K562 (cell line): Measurements from ENCODE around the gene EPO. TPM values are rescaled to one million over a fixed set of nuclear protein-coding genes. Genes with fewer than 3 reads are reported as not detected.

Experiments used
- BCLAF1 ChIP-seq, 2 experiments: fragments of 450-650 bp in 1 of 2; IDR thresholded peaks; 2 replicates each; pipeline ENCODE4 v1.6.1; 2011 to 2017; ENCODE audit warnings: low read depth in 2 of 2, antibody characterized with exemption in 1 of 2, borderline replicate concordance in 1 of 2, low read length in 1 of 2, mild to moderate bottlenecking in 1 of 2, mixed read lengths in 1 of 2; ENCODE audit not compliant: control insufficient read depth in 1 of 2
- HMGN3 ChIP-seq: IDR thresholded peaks from 2 replicates; pipeline ENCODE4 v1.6.1; 2011; ENCODE audit warnings: borderline replicate concordance, low read depth, mild to moderate bottlenecking, mixed read lengths, low read length; ENCODE audit not compliant: insufficient read length; ENCODE audit errors: extremely low read depth
- ID3 ChIP-seq, 2 experiments: fragments of 250-450 bp in 1 of 2; fragments of 450-650 bp in 1 of 2; sonication (Bioruptor Pico) in 1 of 2; IDR thresholded peaks; 2 replicates each; pipeline versions ENCODE4 v1.6.1 to v1.8.0; 2016 to 2021; ENCODE audit warnings: mild to moderate bottlenecking in 2 of 2, moderate library complexity in 2 of 2, missing compliant biosample characterization in 1 of 2, missing genetic modification characterization in 1 of 2
- MAFG ChIP-seq: fragments of 450-650 bp; conservative IDR thresholded peaks from 2 replicates; pipeline ENCODE4 v1.6.1; 2016; ENCODE audit warnings: missing genetic modification characterization, missing compliant biosample characterization
- MEIS2 ChIP-seq: fragments of 450-650 bp; IDR thresholded peaks from 2 replicates; pipeline ENCODE4 v1.6.1; 2014; ENCODE audit warnings: mild to moderate bottlenecking; ENCODE audit not compliant: partially characterized antibody
- NFE2 ChIP-seq: IDR thresholded peaks from 2 replicates; pipeline ENCODE4 v1.6.1; 2014; ENCODE audit warnings: antibody characterized with exemption, low read depth
- REST ChIP-seq, 2 experiments: fragments of 450-650 bp; formaldehyde crosslinking in 1 of 2; IDR thresholded peaks; 2 replicates each; pipeline versions ENCODE4 v1.4.0 to v1.6.1; 2014 to 2020; ENCODE audit warnings: mild to moderate bottlenecking in 2 of 2, borderline replicate concordance in 1 of 2, low read depth in 1 of 2
- SMC3 ChIP-seq: conservative IDR thresholded peaks from 2 replicates; pipeline ENCODE4 v1.6.1; 2011; ENCODE audit warnings: low read depth, low read length, improper control_type of control experiment; ENCODE audit not compliant: insufficient read depth
- SRSF7 ChIP-seq: fragments of 200-400 bp; formaldehyde crosslinking; optimal IDR thresholded peaks from 2 replicates; pipeline ENCODE3; 2017; ENCODE audit warnings: mild to moderate bottlenecking, low read depth, low read length
- TSC22D4 ChIP-seq: fragments of 450-650 bp; IDR thresholded peaks from 2 replicates; pipeline ENCODE4 v1.6.1; 2016; ENCODE audit warnings: missing genetic modification characterization, missing biosample characterization, control low read depth
- ZNF217 ChIP-seq: sonication (generic); formaldehyde crosslinking; IDR thresholded peaks from 2 replicates; pipeline ENCODE4 v1.8.0; 2022; ENCODE audit warnings: mild to moderate bottlenecking, missing genetic modification reagents
- ZNF274 ChIP-seq: IDR thresholded peaks from 2 replicates; pipeline ENCODE4 v1.6.1; 2011; ENCODE audit warnings: low read depth, mild to moderate bottlenecking, low read length, moderate library complexity, borderline replicate concordance
- ZNF311 ChIP-seq: fragments of 250-450 bp; sonication (Bioruptor Pico); IDR thresholded peaks from 2 replicates; pipeline ENCODE4 v1.4.0; 2020; ENCODE audit warnings: mild to moderate bottlenecking, moderate library complexity
- polyA plus RNA-seq, 8 experiments: library from polyadenylated mRNA; depleted of rRNA in 4 of 8; stranded (reverse) in 5 of 8; unstranded in 3 of 8; fragments of >200 nt; fragmentation: Nextera tagmentation in 2 of 8; fragmentation: Illumina TruSeq in 1 of 8; extraction: Ambion mirVana in 2 of 8; extraction: Trizol in 1 of 8; gene quantifications; 2 replicates each; pipeline versions ENCODE4 v1.2.1 to v1.2.3, GENCODE V29; 2011 to 2014; ENCODE audit warnings: inconsistent platforms in 1 of 8, missing spikeins in 1 of 8
- total RNA-seq, 7 experiments: library from RNA; depleted of rRNA in 6 of 7; stranded (reverse); fragments of >200 nt in 6 of 7; fragmentation: Illumina TruSeq in 2 of 7; extraction: Trizol in 2 of 7; gene quantifications; 2 replicates each; pipeline versions ENCODE4 v1.2.1 to v1.2.3, GENCODE V29; 2011 to 2021; ENCODE audit warnings: low replicate concordance in 1 of 7

The EPO gene
- total and polyA plus RNA-seq, 9 of the 15 experiments (the other 6 are each of a cell fraction or from before 2014, with no cell fraction given), result 0.06 to 0.41 (median 0.07) TPM; not detected in 6

GRCh38 chr7:100691676-100692577 is 28.3 kb upstream of the EPO start (continued):
- TF ChIP-seq BCLAF1 (IDR thresholded peaks at IDR 0.05; ENCODE audit: borderline replicate concordance in 1 of 2, control insufficient read depth in 1 of 2, low read depth in 2 of 2, low read length in 1 of 2), result no peak
- TF ChIP-seq ZNF274, result no peak
- TF ChIP-seq MAFG (tag), result no peak
- no peak for TF ChIP-seq ZNF311 (CRISPR knock-in tag)
- TF ChIP-seq TSC22D4 (tag), result no peak
- TF ChIP-seq ZNF217 (CRISPR knock-in tag), result no peak
- TF ChIP-seq REST (IDR thresholded peaks at IDR 0.05; ENCODE audit: borderline replicate concordance), result peak; percentile 82
- TF ChIP-seq REST (CRISPR knock-in tag; IDR thresholded peaks at IDR 0.05; ENCODE audit: low read depth), result no peak
- TF ChIP-seq ID3 (CRISPR knock-in tag; IDR thresholded peaks at IDR 0.05), result no peak
- no peak for TF ChIP-seq ID3 (tag; IDR thresholded peaks at IDR 0.05)
- TF ChIP-seq NFE2, result no peak; the same call in 1 of the 2 replicates
- no peak for TF ChIP-seq MEIS2
- TF ChIP-seq SMC3, result peak; percentile 74
- TF ChIP-seq SRSF7, result no peak
- TF ChIP-seq HMGN3, result no peak
